H7 (cell line): ENCODE measurements around the gene SMAD6. TPM values are rescaled to one million over a fixed set of nuclear protein-coding genes. Genes with fewer than 3 reads are reported as not detected.
A peak's percentile ranks its signal among the peaks of the same experiment; 100 is the strongest.

Experiments
- DNase-seq: peaks from one replicate; pipeline ENCODE4 v3.0.0; 2012
- H3K27me3 ChIP-seq: 2 replicates; pipeline ENCODE4 v1.6.0; 2011; ENCODE audit warnings: mild to moderate bottlenecking, low read length; ENCODE audit not compliant: control insufficient read depth, insufficient read depth
- H3K36me3 ChIP-seq: replicated peaks from 2 replicates; pipeline ENCODE4 v1.5.1; 2011; ENCODE audit warnings: low read length; ENCODE audit not compliant: control insufficient read depth, insufficient read depth
- H3K4me3 ChIP-seq: 2 replicates; pipeline ENCODE4 v1.5.1; 2011; ENCODE audit warnings: low read depth, mild to moderate bottlenecking, control low read depth, low read length, moderate library complexity; ENCODE audit not compliant: insufficient read depth
- total RNA-seq: library from RNA; depleted of rRNA; stranded (reverse); fragments of >200 nt; shearing (Covaris generic); gene quantifications from 2 replicates; pipeline ENCODE4 v1.2.3, GENCODE V29; 2014

SMAD6 gene
- total RNA-seq, 1 experiment from 2014 or later = 25.4 TPM

- H3K36me3 ChIP-seq = no peaks in the 10 kb centered on the region; the same call in 1 of the 2 replicates
- no peak for DNase-seq
- no peak overlapping the region for H3K4me3 ChIP-seq
- no peaks in the 10 kb centered on the region for H3K27me3 ChIP-seq
Observed at GRCh38 chr15:66725464-66725785, 23.4 kb downstream of the SMAD6 start.

GRCh38 chr15:66726386-66726785, 24.4 kb downstream of the SMAD6 start:
- no peak for DNase-seq
- no peak overlapping the region for H3K4me3 ChIP-seq
- no peaks in the 10 kb centered on the region for H3K27me3 ChIP-seq
- no peaks in the 10 kb centered on the region for H3K36me3 ChIP-seq

GRCh38 chr15:66729331-66729951, 27.4 kb downstream of the SMAD6 start:
- Histone ChIP-seq H3K4me3 (no peak overlapping the region), H3K27me3 (no peaks in the 10 kb centered on the region), H3K36me3 (no peaks in the 10 kb centered on the region)
- DNase-seq = peak; percentile 78

- H3K4me3 ChIP-seq = no peak overlapping the region
- no peaks in the 10 kb centered on the region for H3K36me3 ChIP-seq
- H3K27me3 ChIP-seq = no peaks in the 10 kb centered on the region
- DNase-seq = no peak
Observed at GRCh38 chr15:66730168-66731021, 28.4 kb downstream of the SMAD6 start.

GRCh38 chr15:66733976-66734375, 31.9 kb downstream of the SMAD6 start:
- no peaks in the 10 kb centered on the region for H3K27me3 ChIP-seq
- no peak overlapping the region for H3K4me3 ChIP-seq
- no peaks in the 10 kb centered on the region for H3K36me3 ChIP-seq
- peak; percentile 60 for DNase-seq

- Histone ChIP-seq H3K4me3 (no peak overlapping the region), H3K36me3 (no peaks in the 10 kb centered on the region), H3K27me3 (no peaks in the 10 kb centered on the region)
- no peak for DNase-seq
Observed at GRCh38 chr15:66734961-66735908, 33.2 kb downstream of the SMAD6 start.

GRCh38 chr15:66735909-66736305, 33.9 kb downstream of the SMAD6 start:
- no peaks in the 10 kb centered on the region for H3K27me3 ChIP-seq
- no peaks in the 10 kb centered on the region for H3K36me3 ChIP-seq
- DNase-seq = no peak
- no peak overlapping the region for H3K4me3 ChIP-seq

- Histone ChIP-seq H3K36me3 (no peaks in the 10 kb centered on the region), H3K27me3 (no peaks in the 10 kb centered on the region), H3K4me3 (no peak overlapping the region)
- no peak for DNase-seq
Observed at GRCh38 chr15:66737243-66738010, 35.4 kb downstream of the SMAD6 start.

- Histone ChIP-seq H3K27me3 (no peaks in the 10 kb centered on the region), H3K36me3 (no peaks in the 10 kb centered on the region), H3K4me3 (no peak overlapping the region)
- no peak for DNase-seq
Observed at GRCh38 chr15:66738116-66738515, 36.1 kb downstream of the SMAD6 start.

GRCh38 chr15:66738595-66738994, 36.6 kb downstream of the SMAD6 start:
- H3K36me3 ChIP-seq = no peaks in the 10 kb centered on the region

GRCh38 chr15:66739287-66739686, 37.3 kb downstream of the SMAD6 start:
- Histone ChIP-seq H3K36me3 (no peaks in the 10 kb centered on the region), H3K4me3 (no peak overlapping the region), H3K27me3 (no peaks in the 10 kb centered on the region)
- DNase-seq = no peak

More at GRCh38 chr15:66738595-66738994, 36.6 kb downstream of the SMAD6 start:
- no peak for DNase-seq
- H3K4me3 ChIP-seq = no peak overlapping the region
- H3K27me3 ChIP-seq = no peaks in the 10 kb centered on the region

- Histone ChIP-seq H3K4me3 (no peak overlapping the region), H3K36me3 (no peaks in the 10 kb centered on the region), H3K27me3 (no peaks in the 10 kb centered on the region)
- no peak for DNase-seq
Observed at GRCh38 chr15:66740802-66741201, 38.8 kb downstream of the SMAD6 start.

GRCh38 chr15:66741646-66742045, 39.6 kb downstream of the SMAD6 start:
- no peaks in the 10 kb centered on the region for H3K36me3 ChIP-seq

GRCh38 chr15:66742286-66742685, 40.2 kb downstream of the SMAD6 start:
- no peak for DNase-seq
- no peak overlapping the region for H3K4me3 ChIP-seq

More at GRCh38 chr15:66741646-66742045, 39.6 kb downstream of the SMAD6 start:
- Histone ChIP-seq H3K4me3 (no peak overlapping the region), H3K27me3 (no peaks in the 10 kb centered on the region)
- DNase-seq = no peak

More at GRCh38 chr15:66742286-66742685, 40.2 kb downstream of the SMAD6 start:
- no peaks in the 10 kb centered on the region for H3K36me3 ChIP-seq
- no peaks in the 10 kb centered on the region for H3K27me3 ChIP-seq
